GM18870 (cell line): ENCODE data around the gene VN1R5.

Experiments
- ATAC-seq: cut with Tn5 transposase; IDR thresholded peaks from one replicate; pipeline ENCODE4 v1.9.1; 2021; ENCODE audit warnings: moderate library complexity; ENCODE audit not compliant: unreplicated experiment

VN1R5 gene

DNA sequence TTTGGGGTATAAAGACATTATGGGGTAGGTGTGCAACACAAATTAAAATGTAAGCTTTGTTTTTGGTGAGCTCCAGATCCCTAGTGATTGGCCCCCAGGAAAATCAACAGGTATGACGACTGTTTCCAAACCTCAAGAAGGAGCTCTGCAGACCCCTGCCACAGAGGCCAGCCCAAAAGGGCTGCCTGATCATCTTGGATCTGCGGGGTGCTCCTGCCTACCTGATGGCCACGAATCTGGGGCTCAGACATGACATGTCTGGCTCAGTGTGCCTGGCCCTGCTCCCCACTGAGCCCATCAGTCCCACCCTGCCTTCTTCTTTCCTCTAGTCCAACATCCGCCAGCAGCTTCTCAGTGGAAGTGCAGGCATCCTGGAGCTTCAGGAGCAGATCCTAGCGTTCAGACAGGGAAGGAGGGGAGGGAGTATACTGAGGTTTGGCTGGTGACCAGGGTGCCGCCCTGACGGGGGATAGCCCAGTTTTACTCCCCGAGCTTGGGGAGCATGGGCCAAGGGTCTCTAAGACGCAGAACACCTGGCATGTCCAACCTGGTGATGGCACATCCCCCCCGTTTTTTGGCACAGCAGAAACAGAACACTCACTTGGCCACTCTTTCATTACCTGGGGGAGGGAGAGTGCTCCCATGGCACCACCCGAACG, 44.0 kb downstream of the VN1R5 start:
- ATAC-seq = no peak

DNA sequence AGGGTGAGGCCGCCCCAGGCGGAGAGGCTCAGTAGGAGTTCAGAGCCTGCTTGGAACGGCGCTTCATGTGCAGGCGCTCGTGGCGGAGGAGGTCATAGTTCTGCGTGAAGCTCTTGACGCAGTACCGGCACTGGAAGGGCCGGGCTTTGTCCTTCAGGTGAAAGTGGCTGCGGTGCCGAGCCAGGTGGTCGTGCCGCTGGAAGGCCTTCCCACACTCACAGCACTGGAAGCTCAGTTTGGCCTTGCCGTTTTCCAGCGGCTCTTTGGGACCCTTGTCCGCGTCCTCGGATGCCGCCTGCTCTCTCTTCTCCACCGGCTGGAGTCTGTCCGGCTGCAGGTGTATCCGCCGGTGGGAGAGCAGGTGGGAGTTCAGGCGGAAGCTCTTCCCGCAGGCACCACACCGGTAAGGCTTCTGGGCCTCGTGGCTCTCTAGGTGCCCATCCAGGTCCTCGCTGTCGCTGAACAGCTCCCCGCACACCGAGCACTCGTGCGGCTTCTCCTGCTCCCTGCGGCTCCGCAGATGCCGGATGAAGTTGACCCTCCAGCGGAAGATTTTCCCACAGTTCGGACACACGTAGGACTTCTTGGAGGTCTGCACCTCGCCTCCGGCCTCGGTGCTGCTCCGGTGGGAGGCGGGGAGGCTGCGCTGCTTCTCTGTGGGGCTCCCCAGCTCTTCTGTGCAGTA, 44.8 kb downstream of the VN1R5 start:
- no peak for ATAC-seq

DNA sequence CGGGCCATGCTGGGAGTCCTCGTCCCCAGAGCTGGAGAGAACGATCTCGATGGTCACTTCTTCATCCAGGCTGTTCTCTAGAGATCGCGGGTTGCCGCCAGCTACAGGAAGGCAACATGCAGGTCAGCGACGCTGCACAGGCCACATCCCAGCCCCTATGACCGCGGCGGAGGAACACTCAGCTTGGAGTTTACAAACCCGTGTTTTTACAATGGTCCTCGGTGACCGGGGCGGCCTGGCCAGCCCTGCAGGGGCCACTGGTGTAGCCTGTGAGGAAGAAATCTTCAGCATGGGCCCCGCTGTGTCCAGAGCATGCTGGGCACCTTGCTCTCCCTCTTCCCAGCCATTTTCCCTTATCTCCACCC, 45.3 kb downstream of the VN1R5 start:
- ATAC-seq = no peak

DNA sequence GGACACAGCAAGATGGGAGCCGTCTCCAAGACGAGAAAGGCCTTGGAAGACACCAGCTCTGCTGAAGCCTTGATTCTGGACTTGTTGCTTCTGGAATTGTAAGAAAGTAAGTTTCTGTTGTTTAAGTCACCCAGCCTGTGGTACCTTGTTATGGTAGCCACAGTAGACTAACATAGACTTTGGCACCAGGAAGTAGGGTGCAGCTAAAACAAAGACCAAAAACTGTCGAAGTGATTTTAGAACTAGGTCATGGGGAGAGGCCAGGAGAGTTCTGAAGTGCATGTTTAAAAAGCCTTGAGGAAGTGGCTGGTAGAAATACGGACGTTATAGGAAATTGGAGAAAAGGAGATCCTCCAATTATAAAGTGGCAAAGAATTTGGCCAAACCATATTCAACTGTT, 47.3 kb downstream of the VN1R5 start:
- ATAC-seq = no peak

DNA sequence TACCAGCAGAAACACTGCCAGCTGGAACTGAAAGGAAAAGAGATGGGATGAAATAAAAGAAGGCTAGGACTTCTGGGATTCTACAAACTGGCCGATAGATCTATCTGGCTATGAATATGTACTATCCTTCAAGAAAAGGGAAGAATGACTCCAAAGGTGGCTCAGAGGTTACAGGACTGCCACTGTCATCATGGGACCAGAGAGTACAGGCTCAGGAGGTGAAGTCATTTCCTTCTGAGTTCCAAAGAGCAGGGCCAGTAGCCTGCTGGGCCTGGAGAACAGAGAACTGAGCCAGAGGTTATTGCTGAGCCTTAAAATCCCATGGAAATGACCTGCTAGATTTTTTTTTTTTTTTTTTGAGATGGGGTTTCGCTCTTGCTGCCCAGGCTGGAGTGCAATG, 48.2 kb downstream of the VN1R5 start:
- no peak for ATAC-seq
